ENCODE measurements around the gene LRP1B.

The LRP1B gene

GRCh38 chr2:140275427-140275826 lies 1855.4 kb downstream of the LRP1B start:
- H3K9me3 Mint-ChIP-seq, result peaks cover 11% of the 10 kb centered on the region
- no peak overlapping the region for H3K4me3 Mint-ChIP-seq
- H3K4me1 Mint-ChIP-seq, result no peaks in the 10 kb centered on the region
- H3K27ac Mint-ChIP-seq, result no peak overlapping the region
- CTCF ChIA-PET, result no interaction called here
- DNase-seq, result no peak
- H3K27me3 Mint-ChIP-seq, result no peaks in the 10 kb centered on the region
- H3K36me3 Mint-ChIP-seq, result no peaks in the 10 kb centered on the region

GRCh38 chr2:140274891-140275290 lies 1855.9 kb downstream of the LRP1B start:
- Mint-ChIP-seq H3K4me1 (no peaks in the 10 kb centered on the region), H3K9me3 (peaks cover 11% of the 10 kb centered on the region), H3K36me3 (no peaks in the 10 kb centered on the region), H3K4me3 (no peak overlapping the region), H3K27me3 (no peaks in the 10 kb centered on the region), H3K27ac (no peak overlapping the region)
- no peak for DNase-seq
- CTCF ChIA-PET, result no interaction called here

- Mint-ChIP-seq H3K27ac (no peak overlapping the region), H3K36me3 (no peaks in the 10 kb centered on the region), H3K27me3 (no peaks in the 10 kb centered on the region), H3K4me1 (no peaks in the 10 kb centered on the region), H3K9me3 (peaks cover 10% of the 10 kb centered on the region), H3K4me3 (no peak overlapping the region)
- no peak for DNase-seq
- CTCF ChIA-PET, result no interaction called here
Observed at GRCh38 chr2:140273958-140274357, 1856.9 kb downstream of the LRP1B start.

- CTCF ChIA-PET, result no interaction called here
- H3K4me1 Mint-ChIP-seq, result no peaks in the 10 kb centered on the region
- H3K9me3 Mint-ChIP-seq, result peaks cover 8% of the 10 kb centered on the region
- no peak for DNase-seq
- H3K36me3 Mint-ChIP-seq, result no peaks in the 10 kb centered on the region
- H3K4me3 Mint-ChIP-seq, result no peak overlapping the region
- H3K27ac Mint-ChIP-seq, result no peak overlapping the region
- no peaks in the 10 kb centered on the region for H3K27me3 Mint-ChIP-seq
Observed at GRCh38 chr2:140273408-140273807, 1857.4 kb downstream of the LRP1B start.

GRCh38 chr2:140270224-140270623 lies 1860.6 kb downstream of the LRP1B start:
- H3K27ac Mint-ChIP-seq, result no peak overlapping the region
- H3K4me3 Mint-ChIP-seq, result no peak overlapping the region
- no peaks in the 10 kb centered on the region for H3K27me3 Mint-ChIP-seq
- no peaks in the 10 kb centered on the region for H3K4me1 Mint-ChIP-seq
- CTCF ChIA-PET, result no interaction called here
- H3K9me3 Mint-ChIP-seq, result no peaks in the 10 kb centered on the region
- DNase-seq, result no peak
- no peaks in the 10 kb centered on the region for H3K36me3 Mint-ChIP-seq

- DNase-seq, result no peak
Observed at GRCh38 chr2:140269000-140269399, 1861.8 kb downstream of the LRP1B start.

GRCh38 chr2:140262908-140263307 lies 1867.9 kb downstream of the LRP1B start:
- Mint-ChIP-seq H3K4me1 (no peaks in the 10 kb centered on the region), H3K36me3 (no peaks in the 10 kb centered on the region), H3K9me3 (peaks cover 12% of the 10 kb centered on the region), H3K27me3 (no peaks in the 10 kb centered on the region), H3K4me3 (no peak overlapping the region), H3K27ac (no peak overlapping the region)
- no peak for DNase-seq
- CTCF ChIA-PET, result no interaction called here

More at GRCh38 chr2:140269000-140269399, 1861.8 kb downstream of the LRP1B start:
- CTCF ChIA-PET, result no interaction called here
- no peaks in the 10 kb centered on the region for H3K4me1 Mint-ChIP-seq
- no peak overlapping the region for H3K4me3 Mint-ChIP-seq
- no peaks in the 10 kb centered on the region for H3K27me3 Mint-ChIP-seq
- H3K27ac Mint-ChIP-seq, result no peak overlapping the region
- H3K9me3 Mint-ChIP-seq, result peaks cover 4% of the 10 kb centered on the region
- no peaks in the 10 kb centered on the region for H3K36me3 Mint-ChIP-seq

- Mint-ChIP-seq H3K27ac (no peak overlapping the region), H3K4me1 (no peaks in the 10 kb centered on the region), H3K9me3 (peaks cover 5% of the 10 kb centered on the region), H3K36me3 (no peaks in the 10 kb centered on the region), H3K4me3 (no peak overlapping the region), H3K27me3 (no peaks in the 10 kb centered on the region)
- CTCF ChIA-PET, result no interaction called here
- no peak for DNase-seq
Observed at GRCh38 chr2:140257692-140258300, 1873.0 kb downstream of the LRP1B start.

GRCh38 chr2:140256080-140256479 lies 1874.7 kb downstream of the LRP1B start:
- CTCF ChIA-PET, result no interaction called here
- no peaks in the 10 kb centered on the region for H3K27me3 Mint-ChIP-seq
- no peaks in the 10 kb centered on the region for H3K36me3 Mint-ChIP-seq
- H3K4me1 Mint-ChIP-seq, result no peaks in the 10 kb centered on the region
- DNase-seq, result no peak
- no peak overlapping the region for H3K4me3 Mint-ChIP-seq
- peaks cover 5% of the 10 kb centered on the region for H3K9me3 Mint-ChIP-seq
- no peak overlapping the region for H3K27ac Mint-ChIP-seq

- Mint-ChIP-seq H3K4me1 (no peaks in the 10 kb centered on the region), H3K4me3 (no peak overlapping the region), H3K27me3 (no peaks in the 10 kb centered on the region), H3K9me3 (no peaks in the 10 kb centered on the region), H3K27ac (no peak overlapping the region), H3K36me3 (no peaks in the 10 kb centered on the region)
- no peak for DNase-seq
- CTCF ChIA-PET, result no interaction called here
Observed at GRCh38 chr2:140249821-140250220, 1881.0 kb downstream of the LRP1B start.

- no peaks in the 10 kb centered on the region for H3K9me3 Mint-ChIP-seq
Observed at GRCh38 chr2:140248623-140249022, 1882.2 kb downstream of the LRP1B start.

GRCh38 chr2:140247451-140248195 lies 1883.2 kb downstream of the LRP1B start:
- Mint-ChIP-seq H3K4me1 (no peaks in the 10 kb centered on the region), H3K27me3 (no peaks in the 10 kb centered on the region), H3K4me3 (no peak overlapping the region), H3K36me3 (no peaks in the 10 kb centered on the region), H3K27ac (no peak overlapping the region), H3K9me3 (no peaks in the 10 kb centered on the region)
- CTCF ChIA-PET, result no interaction called here
- DNase-seq, result no peak

More at GRCh38 chr2:140248623-140249022, 1882.2 kb downstream of the LRP1B start:
- Mint-ChIP-seq H3K4me3 (no peak overlapping the region), H3K36me3 (no peaks in the 10 kb centered on the region), H3K27me3 (no peaks in the 10 kb centered on the region), H3K4me1 (no peaks in the 10 kb centered on the region), H3K27ac (no peak overlapping the region)
- CTCF ChIA-PET, result no interaction called here
- DNase-seq, result no peak

GRCh38 chr2:140246957-140247356 lies 1883.9 kb downstream of the LRP1B start:
- DNase-seq, result no peak
- Mint-ChIP-seq H3K27me3 (no peaks in the 10 kb centered on the region), H3K4me3 (no peak overlapping the region), H3K4me1 (no peaks in the 10 kb centered on the region), H3K36me3 (no peaks in the 10 kb centered on the region), H3K27ac (no peak overlapping the region), H3K9me3 (no peaks in the 10 kb centered on the region)
- CTCF ChIA-PET, result no interaction called here

GRCh38 chr2:140246058-140246457 lies 1884.8 kb downstream of the LRP1B start:
- DNase-seq, result no peak
- Mint-ChIP-seq H3K27ac (no peak overlapping the region), H3K4me1 (no peaks in the 10 kb centered on the region), H3K36me3 (no peaks in the 10 kb centered on the region), H3K9me3 (no peaks in the 10 kb centered on the region), H3K27me3 (no peaks in the 10 kb centered on the region), H3K4me3 (no peak overlapping the region)
- CTCF ChIA-PET, result no interaction called here

GRCh38 chr2:140242889-140243288 lies 1887.9 kb downstream of the LRP1B start:
- Mint-ChIP-seq H3K4me3 (no peak overlapping the region), H3K27ac (no peak overlapping the region)
- no peak for DNase-seq

More at GRCh38 chr2:140242889-140243288, 1887.9 kb downstream of the LRP1B start:
- Mint-ChIP-seq H3K9me3 (no peaks in the 10 kb centered on the region), H3K36me3 (no peaks in the 10 kb centered on the region), H3K4me1 (no peaks in the 10 kb centered on the region), H3K27me3 (no peaks in the 10 kb centered on the region)
- CTCF ChIA-PET, result no interaction called here

Measured in activated naive CD4-positive, alpha-beta T cell treated with anti-CD3 and anti-CD28 coated beads, Interleukin-2, amount 10 ng/mL, durations not matched to agents 7 days and 5 days (primary cell).